Stimulated activated naive CD8-positive, alpha-beta T cell treated with anti-CD3 and anti-CD28 coated beads, Interleukin-15, Interleukin-2, amounts not matched to agents 100 ng/mL and 50 ng/mL, for 24 hours (primary cell): Measurements from ENCODE around the gene SH3RF3.

Source experiments
- H3K27ac Mint-ChIP-seq: one replicate; pipeline ENCODE4 v1.8.0; 2021; ENCODE audit warnings: mild to moderate bottlenecking, mixed read lengths
- H3K27me3 Mint-ChIP-seq: one replicate; pipeline ENCODE4 v1.8.0; 2021; ENCODE audit warnings: mixed read lengths
- H3K36me3 Mint-ChIP-seq: one replicate; pipeline ENCODE4 v1.8.0; 2021; ENCODE audit warnings: low read depth, mixed read lengths
- H3K4me1 Mint-ChIP-seq: one replicate; pipeline ENCODE4 v1.8.0; 2021; ENCODE audit warnings: low read depth, mixed read lengths
- H3K4me3 Mint-ChIP-seq: one replicate; pipeline ENCODE4 v1.8.0; 2021; ENCODE audit warnings: mild to moderate bottlenecking, mixed read lengths
- H3K9me3 Mint-ChIP-seq: one replicate; pipeline ENCODE4 v1.8.0; 2021; ENCODE audit warnings: mixed read lengths

SH3RF3 gene

GRCh38 chr2:109139865-109140396 is 10.9 kb downstream of the SH3RF3 start:
- Mint-ChIP-seq H3K27me3 (peaks cover 3% of the 10 kb centered on the region), H3K27ac (no peak overlapping the region)

DNA sequence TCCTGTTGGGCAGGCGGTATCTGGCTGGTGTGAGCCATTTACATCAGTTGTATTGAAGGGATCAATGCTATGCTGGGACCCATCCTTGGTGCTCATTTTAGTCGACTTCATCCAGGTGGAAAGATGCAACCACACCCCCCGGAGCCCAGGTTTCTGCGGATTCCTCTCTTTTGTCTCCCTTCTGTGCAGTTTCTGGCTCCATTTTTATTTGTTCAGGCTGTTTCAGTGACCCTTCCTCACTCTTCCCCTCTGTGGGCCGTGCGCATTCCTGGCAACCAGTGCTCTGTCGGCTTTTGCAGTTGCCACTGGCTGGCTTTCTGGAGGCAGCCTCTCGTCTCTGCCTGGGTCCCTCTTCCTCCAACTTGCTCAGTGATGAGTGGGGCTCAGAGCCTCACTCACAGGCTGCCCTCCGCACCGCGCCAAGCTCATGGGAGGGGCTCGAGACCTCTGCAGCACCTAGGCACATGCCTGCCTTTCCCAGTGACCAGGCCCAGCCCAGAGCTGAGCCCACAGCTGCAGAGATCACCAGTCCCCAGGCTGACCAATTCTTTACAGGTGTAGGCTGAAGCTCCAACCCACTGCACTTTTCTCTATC is 12.1 kb downstream of the SH3RF3 start:
- Mint-ChIP-seq H3K27ac (no peak overlapping the region), H3K9me3 (no peaks in the 10 kb centered on the region), H3K4me3 (no peak overlapping the region), H3K4me1 (peaks cover 44% of the 10 kb centered on the region), H3K36me3 (no peaks in the 10 kb centered on the region), H3K27me3 (peaks cover 3% of the 10 kb centered on the region)

More at GRCh38 chr2:109139865-109140396, 10.9 kb downstream of the SH3RF3 start:
- Mint-ChIP-seq H3K36me3 (no peaks in the 10 kb centered on the region), H3K4me1 (peaks cover 44% of the 10 kb centered on the region), H3K4me3 (no peak overlapping the region), H3K9me3 (no peaks in the 10 kb centered on the region)

DNA sequence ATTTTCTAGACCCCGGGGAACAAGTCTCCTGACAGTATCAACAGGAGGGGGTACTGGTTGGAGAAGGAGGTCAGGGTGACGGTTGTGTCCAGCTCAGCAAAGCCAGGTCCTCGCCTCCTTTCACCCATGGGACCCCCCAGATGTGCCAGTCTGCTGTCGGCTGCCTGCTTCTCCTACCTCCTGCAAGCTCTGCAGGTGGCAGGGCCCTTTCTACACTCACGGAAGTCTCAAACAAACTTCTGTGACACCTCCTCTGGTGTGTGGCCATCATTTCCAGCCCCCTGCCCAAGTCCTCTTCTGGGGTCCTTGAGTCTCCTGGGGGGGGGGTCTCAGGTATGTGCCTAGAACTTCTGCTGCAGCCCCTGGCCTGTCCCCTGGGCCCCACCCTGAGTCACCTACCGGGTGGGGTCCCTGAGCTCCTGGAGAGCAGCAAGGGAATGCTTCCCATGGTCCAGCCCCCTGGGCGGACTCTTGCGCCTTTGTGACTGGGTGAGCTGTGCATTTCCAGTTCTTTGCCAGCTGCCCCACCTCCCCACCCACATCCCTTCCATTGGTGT is 12.8 kb downstream of the SH3RF3 start:
- Mint-ChIP-seq H3K27ac (no peak overlapping the region), H3K9me3 (no peaks in the 10 kb centered on the region), H3K27me3 (peaks cover 3% of the 10 kb centered on the region), H3K36me3 (no peaks in the 10 kb centered on the region), H3K4me1 (peaks cover 44% of the 10 kb centered on the region), H3K4me3 (no peak overlapping the region)

DNA sequence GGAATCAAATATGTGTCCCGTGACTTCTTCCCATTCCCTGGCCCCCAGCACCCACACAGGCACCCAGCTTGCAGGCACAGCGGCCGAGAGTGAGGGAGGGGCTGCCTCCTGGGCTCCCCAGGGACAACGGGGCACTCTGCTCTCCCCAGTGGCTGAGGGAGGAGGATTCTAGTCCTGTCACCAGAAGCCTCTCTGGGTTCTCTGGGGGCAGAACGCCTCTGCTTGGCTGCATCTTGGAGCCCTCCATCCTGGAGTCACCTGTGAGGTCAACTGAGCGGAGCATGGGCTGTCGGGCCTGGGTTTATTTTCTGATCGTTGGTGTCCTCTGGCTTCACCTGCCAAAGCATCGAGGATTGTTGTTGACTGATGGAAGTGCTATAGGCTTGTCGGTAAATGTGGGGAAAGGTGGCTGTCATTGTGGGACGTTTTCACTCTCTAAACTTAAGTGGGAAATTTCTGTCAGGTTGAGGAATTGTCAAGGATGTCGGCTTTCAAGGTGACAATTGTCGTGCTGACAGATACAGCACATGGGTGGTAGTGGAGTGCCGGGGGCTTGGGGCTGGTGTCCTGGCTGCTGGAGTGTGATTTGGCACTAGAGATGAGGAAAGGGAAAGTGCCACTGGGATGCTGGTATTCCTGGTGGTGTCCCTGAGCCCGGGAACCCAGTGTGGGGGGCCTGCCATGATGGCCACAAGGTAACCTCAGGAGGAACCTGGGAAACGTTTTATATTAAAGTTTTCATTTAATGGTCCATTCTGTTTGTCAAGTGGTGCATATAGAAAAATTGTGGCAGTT is 13.6 kb downstream of the SH3RF3 start:
- no peaks in the 10 kb centered on the region for H3K9me3 Mint-ChIP-seq
- no peak overlapping the region for H3K4me3 Mint-ChIP-seq
- no peak overlapping the region for H3K27ac Mint-ChIP-seq
- H3K27me3 Mint-ChIP-seq = peaks cover 3% of the 10 kb centered on the region
- H3K4me1 Mint-ChIP-seq = peaks cover 41% of the 10 kb centered on the region
- H3K36me3 Mint-ChIP-seq = no peaks in the 10 kb centered on the region

- Mint-ChIP-seq H3K36me3 (no peaks in the 10 kb centered on the region), H3K27ac (no peak overlapping the region), H3K4me1 (peaks cover 43% of the 10 kb centered on the region), H3K9me3 (no peaks in the 10 kb centered on the region), H3K4me3 (no peak overlapping the region), H3K27me3 (peaks cover 3% of the 10 kb centered on the region)
Measured at GRCh38 chr2:109143214-109144187, 14.5 kb downstream of the SH3RF3 start.

DNA sequence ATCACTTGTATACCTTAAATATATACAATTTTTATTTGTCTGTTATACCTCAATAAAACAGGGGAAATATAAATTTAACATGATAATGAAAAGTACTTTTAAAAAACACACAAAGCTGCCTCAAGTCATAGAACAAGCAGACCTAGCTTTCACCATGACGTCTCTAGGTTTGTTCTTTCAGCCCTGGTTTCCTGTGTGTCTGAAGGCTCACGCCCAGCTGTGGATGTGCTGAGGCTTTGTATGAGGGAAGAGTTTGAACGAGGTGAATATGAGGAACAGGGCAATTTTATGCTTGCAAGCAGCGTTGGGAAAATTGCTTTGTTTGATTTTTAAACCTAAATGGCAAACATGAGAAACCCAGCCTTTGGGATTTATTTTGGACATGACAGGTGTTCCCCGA is 15.3 kb downstream of the SH3RF3 start:
- Mint-ChIP-seq H3K27me3 (peaks cover 3% of the 10 kb centered on the region), H3K36me3 (no peaks in the 10 kb centered on the region), H3K4me3 (no peak overlapping the region), H3K9me3 (no peaks in the 10 kb centered on the region), H3K27ac (no peak overlapping the region), H3K4me1 (peaks cover 42% of the 10 kb centered on the region)

DNA sequence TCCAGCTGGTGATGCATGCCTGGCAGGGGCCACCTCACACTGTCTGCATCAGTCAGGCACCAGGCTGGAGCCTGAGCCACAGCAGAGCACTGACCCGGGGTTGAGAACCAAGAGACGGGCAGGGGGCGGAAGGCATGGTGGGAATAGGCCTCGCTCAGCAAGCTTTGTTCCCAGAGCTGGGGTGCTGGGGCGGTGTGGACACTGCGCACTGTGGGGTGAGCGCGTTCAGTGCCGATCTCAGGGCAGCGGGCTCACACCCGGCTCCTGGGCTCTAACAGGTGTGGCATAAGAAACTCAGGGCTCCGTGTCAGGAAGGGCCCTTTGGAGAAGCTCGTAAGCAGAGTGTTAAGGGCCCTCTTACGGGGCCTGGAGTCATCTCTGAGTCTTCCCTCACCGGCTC is 15.7 kb downstream of the SH3RF3 start:
- no peaks in the 10 kb centered on the region for H3K9me3 Mint-ChIP-seq
- H3K36me3 Mint-ChIP-seq = no peaks in the 10 kb centered on the region
- H3K27me3 Mint-ChIP-seq = peaks cover 3% of the 10 kb centered on the region
- no peak overlapping the region for H3K4me3 Mint-ChIP-seq
- peaks cover 39% of the 10 kb centered on the region for H3K4me1 Mint-ChIP-seq
- H3K27ac Mint-ChIP-seq = no peak overlapping the region

- Mint-ChIP-seq H3K4me1 (peaks cover 42% of the 10 kb centered on the region), H3K9me3 (no peaks in the 10 kb centered on the region), H3K27ac (no peak overlapping the region), H3K27me3 (peaks cover 3% of the 10 kb centered on the region), H3K4me3 (no peak overlapping the region), H3K36me3 (no peaks in the 10 kb centered on the region)
Measured at GRCh38 chr2:109145286-109145685, 16.3 kb downstream of the SH3RF3 start.

GRCh38 chr2:109147405-109147804 is 18.4 kb downstream of the SH3RF3 start:
- Mint-ChIP-seq H3K27me3 (peaks cover 3% of the 10 kb centered on the region), H3K4me1 (peaks cover 46% of the 10 kb centered on the region), H3K4me3 (no peak overlapping the region), H3K36me3 (no peaks in the 10 kb centered on the region), H3K9me3 (no peaks in the 10 kb centered on the region), H3K27ac (no peak overlapping the region)

DNA sequence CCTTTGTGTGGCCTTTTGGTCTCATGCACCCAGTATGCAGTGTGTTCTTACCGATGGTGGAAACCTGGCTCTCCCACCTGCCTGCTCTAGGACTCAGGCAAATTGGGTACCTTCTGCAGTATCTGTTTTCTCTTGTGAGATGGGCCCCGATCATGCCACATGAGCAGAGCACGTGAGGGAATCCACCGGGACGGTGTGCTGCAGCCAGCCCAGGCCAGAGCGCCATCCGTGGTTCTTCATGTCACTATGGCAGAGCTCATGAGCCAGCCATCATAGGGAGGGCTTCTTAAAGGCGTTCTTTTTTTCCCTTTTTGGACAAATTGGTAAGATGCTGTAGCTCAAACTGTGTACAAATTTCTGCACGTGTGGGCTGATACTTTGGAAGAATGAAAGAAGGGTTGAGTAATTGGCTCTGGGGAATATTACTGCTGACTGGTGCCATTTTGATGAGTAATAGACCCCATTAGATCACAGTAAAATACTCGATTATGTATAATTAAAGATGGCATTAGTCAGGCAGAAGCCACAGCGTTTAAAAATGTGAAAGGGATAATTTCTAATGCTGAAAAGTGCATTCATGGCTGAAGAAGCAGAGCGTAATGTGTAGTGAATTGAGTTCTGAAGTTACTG is 19.2 kb downstream of the SH3RF3 start:
- H3K27ac Mint-ChIP-seq = no peak overlapping the region
- no peaks in the 10 kb centered on the region for H3K36me3 Mint-ChIP-seq
- no peaks in the 10 kb centered on the region for H3K27me3 Mint-ChIP-seq
- H3K4me1 Mint-ChIP-seq = peaks cover 40% of the 10 kb centered on the region
- no peaks in the 10 kb centered on the region for H3K9me3 Mint-ChIP-seq
- no peak overlapping the region for H3K4me3 Mint-ChIP-seq

GRCh38 chr2:109148991-109149645 is 20.1 kb downstream of the SH3RF3 start:
- Mint-ChIP-seq H3K9me3 (no peaks in the 10 kb centered on the region), H3K4me3 (no peak overlapping the region), H3K27ac (no peak overlapping the region), H3K4me1 (peaks cover 31% of the 10 kb centered on the region), H3K36me3 (no peaks in the 10 kb centered on the region), H3K27me3 (no peaks in the 10 kb centered on the region)

- peaks cover 27% of the 10 kb centered on the region for H3K4me1 Mint-ChIP-seq
- H3K27me3 Mint-ChIP-seq = no peaks in the 10 kb centered on the region
- no peak overlapping the region for H3K4me3 Mint-ChIP-seq
- H3K9me3 Mint-ChIP-seq = no peaks in the 10 kb centered on the region
- no peaks in the 10 kb centered on the region for H3K36me3 Mint-ChIP-seq
- no peak overlapping the region for H3K27ac Mint-ChIP-seq
Measured at GRCh38 chr2:109150559-109150958, 21.6 kb downstream of the SH3RF3 start.

DNA sequence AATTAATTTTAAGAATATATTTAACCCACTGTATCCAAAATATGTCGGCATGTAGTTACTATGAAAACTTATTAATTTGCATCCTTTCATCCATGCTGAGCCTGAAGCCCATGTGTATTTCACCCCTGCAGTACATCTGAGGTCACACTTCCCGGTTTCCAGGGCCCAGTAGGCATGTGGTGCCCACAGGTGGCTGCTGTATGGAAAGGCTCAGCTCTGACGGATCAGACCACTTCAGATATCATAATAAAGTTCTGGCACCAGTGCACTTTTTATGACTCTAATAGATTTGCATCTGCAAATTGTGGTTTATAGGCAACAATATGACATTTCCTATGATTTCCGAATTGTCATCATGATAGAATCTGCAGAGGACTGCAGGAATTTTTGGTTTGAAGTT is 22.5 kb downstream of the SH3RF3 start:
- no peaks in the 10 kb centered on the region for H3K36me3 Mint-ChIP-seq
- H3K4me3 Mint-ChIP-seq = no peak overlapping the region
- no peak overlapping the region for H3K27ac Mint-ChIP-seq
- H3K27me3 Mint-ChIP-seq = no peaks in the 10 kb centered on the region
- no peaks in the 10 kb centered on the region for H3K9me3 Mint-ChIP-seq
- H3K4me1 Mint-ChIP-seq = peaks cover 33% of the 10 kb centered on the region
